Choroid plexus epithelial cell (primary cell): Measurements from ENCODE around the gene CPD.
A peak's percentile ranks its signal among the peaks of the same experiment; 100 is the strongest.

Experiments
- DNase-seq: peaks from one replicate; pipeline ENCODE4 v3.0.0-alpha.2; 2010; ENCODE audit warnings: low read depth
- H3K4me3 ChIP-seq: 2 replicates; pipeline ENCODE4 v1.5.1; 2011; ENCODE audit warnings: low read depth, mild to moderate bottlenecking, control low read depth, low read length, moderate library complexity
- TF ChIP-seq, protein P1 (sequence below): conservative IDR thresholded peaks from 2 replicates; pipeline ENCODE4 v1.5.1; 2011; ENCODE audit warnings: low read depth, mild to moderate bottlenecking, control low read depth, inconsistent platforms, low read length, moderate library complexity

The CPD gene

DNA sequence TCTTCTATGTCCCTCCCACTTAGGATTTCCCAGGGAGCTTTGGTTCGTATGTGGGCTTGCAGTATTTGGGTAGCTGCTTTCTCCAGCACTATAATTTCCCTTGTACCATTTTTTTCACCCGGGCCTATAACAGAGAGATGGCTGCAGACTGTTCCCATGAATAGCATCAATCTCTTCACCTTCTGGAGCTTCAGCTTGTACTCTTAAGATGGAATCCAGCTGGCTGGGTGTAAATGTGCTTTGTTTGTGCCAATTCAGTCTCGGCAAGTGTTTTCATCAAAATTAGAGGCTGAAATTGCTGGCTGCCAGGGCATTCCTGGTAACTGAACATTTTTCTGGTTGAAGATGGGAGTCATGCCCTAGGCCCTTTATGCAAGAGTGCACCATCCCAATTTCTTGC is 12.2 kb upstream of the CPD start:
- no peak for DNase-seq
- TF ChIP-seq, protein P1, sequence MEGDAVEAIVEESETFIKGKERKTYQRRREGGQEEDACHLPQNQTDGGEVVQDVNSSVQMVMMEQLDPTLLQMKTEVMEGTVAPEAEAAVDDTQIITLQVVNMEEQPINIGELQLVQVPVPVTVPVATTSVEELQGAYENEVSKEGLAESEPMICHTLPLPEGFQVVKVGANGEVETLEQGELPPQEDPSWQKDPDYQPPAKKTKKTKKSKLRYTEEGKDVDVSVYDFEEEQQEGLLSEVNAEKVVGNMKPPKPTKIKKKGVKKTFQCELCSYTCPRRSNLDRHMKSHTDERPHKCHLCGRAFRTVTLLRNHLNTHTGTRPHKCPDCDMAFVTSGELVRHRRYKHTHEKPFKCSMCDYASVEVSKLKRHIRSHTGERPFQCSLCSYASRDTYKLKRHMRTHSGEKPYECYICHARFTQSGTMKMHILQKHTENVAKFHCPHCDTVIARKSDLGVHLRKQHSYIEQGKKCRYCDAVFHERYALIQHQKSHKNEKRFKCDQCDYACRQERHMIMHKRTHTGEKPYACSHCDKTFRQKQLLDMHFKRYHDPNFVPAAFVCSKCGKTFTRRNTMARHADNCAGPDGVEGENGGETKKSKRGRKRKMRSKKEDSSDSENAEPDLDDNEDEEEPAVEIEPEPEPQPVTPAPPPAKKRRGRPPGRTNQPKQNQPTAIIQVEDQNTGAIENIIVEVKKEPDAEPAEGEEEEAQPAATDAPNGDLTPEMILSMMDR = no peak

DNA sequence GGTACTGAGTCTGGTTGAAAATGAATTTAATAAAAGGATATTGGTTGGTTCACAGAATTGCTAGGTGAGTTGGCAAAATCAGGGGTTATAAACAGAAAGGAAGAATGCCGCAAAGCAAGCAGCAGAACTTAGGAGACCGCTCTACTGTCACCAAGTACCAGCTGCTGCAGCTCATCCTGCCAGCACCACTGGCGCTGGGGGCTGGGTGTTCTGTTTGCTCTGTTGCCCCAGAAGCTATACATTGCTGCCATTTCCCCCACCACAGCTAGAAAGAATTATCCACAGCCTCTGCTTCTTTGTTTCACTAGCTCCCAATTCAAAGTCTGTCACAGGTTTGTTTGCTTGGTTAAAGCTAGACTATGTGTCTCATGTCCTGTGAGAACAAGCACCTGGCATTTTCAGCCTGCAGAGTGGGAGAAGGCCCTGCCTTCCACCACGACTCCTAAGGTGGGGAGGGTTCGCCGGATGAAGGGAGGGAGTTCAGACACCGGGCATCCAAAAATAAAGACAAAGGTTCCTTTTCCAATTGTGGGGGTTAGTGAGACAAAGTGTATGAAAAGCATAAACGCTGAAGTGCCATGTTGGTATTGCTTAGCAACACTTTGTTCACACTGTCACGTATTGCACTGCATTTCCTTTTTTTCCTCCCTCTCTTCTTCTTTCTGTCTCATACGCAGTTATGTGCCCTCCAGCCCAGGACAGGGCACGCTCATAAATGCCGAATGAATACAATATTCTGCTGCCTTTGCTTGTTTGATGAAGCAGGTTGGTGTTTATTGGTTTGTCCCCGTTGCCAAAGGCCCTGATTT is 9.6 kb upstream of the CPD start:
- DNase-seq = no peak
- H3K4me3 ChIP-seq = no peak overlapping the region
- TF ChIP-seq, protein P1 = no peak

More for the DNA sequence above, 12.2 kb upstream of the CPD start:
- H3K4me3 ChIP-seq = no peak overlapping the region

DNA sequence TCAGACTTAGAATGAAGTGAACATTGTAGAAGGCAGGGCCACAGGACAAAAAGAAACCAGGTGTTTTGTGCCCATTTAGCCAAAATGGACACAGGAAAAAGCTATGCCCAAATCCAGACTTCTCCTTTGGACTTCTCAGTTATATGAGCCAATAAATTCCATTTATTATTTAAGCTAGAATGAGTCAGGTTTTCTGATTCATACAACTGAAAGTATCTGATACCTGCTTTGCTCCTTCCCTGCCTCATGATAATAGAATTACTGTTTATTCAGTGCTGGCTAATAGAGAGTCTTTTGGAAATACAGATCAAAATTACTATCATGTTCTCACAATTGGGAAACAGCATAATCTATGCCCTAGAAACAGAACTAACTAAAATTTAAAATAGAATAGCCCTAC is 8.7 kb upstream of the CPD start:
- DNase-seq = no peak
- TF ChIP-seq, protein P1 = no peak

DNA sequence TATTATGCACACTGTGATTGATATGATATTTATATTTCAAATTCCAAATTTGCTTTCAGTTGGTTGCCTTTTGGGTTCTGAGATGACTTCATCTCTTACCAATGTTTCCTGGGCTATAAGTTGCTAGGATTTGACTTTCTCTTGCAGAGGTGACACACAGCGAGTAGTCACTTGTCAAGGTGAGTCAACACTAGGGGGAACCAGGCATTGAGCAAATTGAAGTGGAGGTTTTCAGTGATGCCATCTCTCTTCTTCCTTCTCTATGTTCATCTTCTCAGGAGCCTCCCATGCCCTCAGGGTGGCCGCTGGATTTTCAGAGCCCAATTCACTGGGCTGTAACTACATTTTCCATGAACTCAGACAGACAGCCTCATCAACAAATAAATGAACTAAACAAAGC is 6.0 kb upstream of the CPD start:
- DNase-seq = no peak
- TF ChIP-seq, protein P1 = peak; percentile 10
- H3K4me3 ChIP-seq = no peak overlapping the region

More for the DNA sequence above, 8.7 kb upstream of the CPD start:
- no peak overlapping the region for H3K4me3 ChIP-seq

DNA sequence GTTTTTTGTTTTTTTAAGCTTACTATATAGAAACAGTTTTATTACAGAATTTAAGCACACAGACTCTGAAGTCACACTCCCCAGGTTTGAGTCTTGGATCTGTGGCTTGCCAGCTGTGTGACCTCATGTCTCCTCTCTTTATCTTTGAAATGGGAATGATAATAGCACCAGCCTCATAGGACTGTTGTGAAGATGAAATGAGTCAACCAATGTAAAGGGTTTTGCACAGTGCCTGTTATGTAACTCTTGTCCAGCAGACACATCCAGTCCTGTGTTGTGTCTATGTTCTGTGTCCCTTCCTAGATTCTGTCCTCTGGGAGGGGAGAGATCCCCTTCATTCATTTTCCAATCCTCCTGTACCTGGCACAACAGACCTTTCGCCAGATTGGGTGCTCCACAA is 3.1 kb upstream of the CPD start:
- TF ChIP-seq, protein P1 = no peak
- peak; percentile 32 for DNase-seq

DNA sequence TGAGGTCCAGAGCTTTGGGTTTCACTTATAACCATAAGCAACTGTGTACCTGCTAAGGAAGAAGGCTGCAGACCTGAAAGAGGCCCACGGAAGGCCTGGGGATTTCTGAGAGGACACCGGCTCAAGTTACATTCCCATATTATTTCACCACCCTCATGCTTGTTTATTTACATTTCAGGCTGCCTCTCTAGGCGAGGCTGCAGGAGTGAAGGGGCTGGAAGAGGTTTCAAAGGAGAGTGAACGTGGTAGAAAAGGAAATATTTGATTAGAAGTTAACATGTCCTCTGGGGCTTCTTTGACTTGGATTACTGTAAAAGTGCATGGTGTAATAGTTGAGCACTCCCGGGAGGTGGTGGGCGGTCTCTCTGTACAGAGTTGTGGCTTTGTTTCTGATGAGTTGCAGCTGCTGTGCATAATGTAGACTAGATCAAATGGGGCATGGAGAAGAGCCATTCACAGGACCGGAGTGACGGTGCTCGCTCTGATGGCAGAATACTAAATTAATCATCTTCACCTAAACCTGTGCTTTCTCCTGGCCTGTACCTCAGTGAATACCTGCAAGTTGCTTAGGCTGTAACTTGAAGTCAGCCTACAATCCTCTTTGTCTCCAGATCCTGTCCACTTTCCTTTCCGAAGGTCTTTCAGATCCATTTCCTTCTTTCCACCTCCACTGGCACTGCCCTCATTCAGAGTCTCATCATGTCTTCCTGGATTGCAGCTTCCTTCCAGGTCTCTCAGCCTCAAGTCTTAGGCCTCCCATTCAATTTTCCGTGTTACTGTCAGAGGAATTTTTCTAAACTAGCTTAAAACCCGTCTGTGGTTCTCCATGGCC is 1.9 kb upstream of the CPD start:
- peak overlapping the region; percentile 3 for H3K4me3 ChIP-seq
- TF ChIP-seq, protein P1 = peak; percentile 6
- DNase-seq = peak; percentile 97

More for the DNA sequence above, 3.1 kb upstream of the CPD start:
- H3K4me3 ChIP-seq = no peak overlapping the region
